Measurements from ENCODE around the gene ZNF638. TPM values are rescaled to one million over a fixed set of nuclear protein-coding genes. Genes with fewer than 3 reads are reported as not detected.

ZNF638 gene
- total RNA-seq, 4 donors from 2014 or later = 202 to 286 (median 252) TPM

GRCh38 chr2:71463342-71463654 is 131.7 kb downstream of the ZNF638 start:
- WGBS, 2 donors = 78 to 94% methylated on average over 3 to 5 of the region's 7 CpGs
- H3K36me3 ChIP-seq = no peaks in the 10 kb centered on the region
- H3K27me3 ChIP-seq = peaks cover 0 to 29% of the 10 kb centered on the region in 2 donors
- H3K4me3 ChIP-seq = no peak overlapping the region
- TF ChIP-seq POLR2A (IDR thresholded peaks at IDR 0.05) (no peak), EP300 (IDR thresholded peaks at IDR 0.05) (no peak), CTCF (IDR thresholded peaks at IDR 0.05) (no peak)
- H3K27ac ChIP-seq = no peak overlapping the region
- H3K9me3 ChIP-seq = peaks cover 0 to 13% (median 0%) of the 10 kb centered on the region in 4 donors
- DNase-seq (ENCODE audit: low spot score in 2 of 2) = no peak
- H3K4me1 ChIP-seq = peaks cover 0 to 24% (median 8%) of the 10 kb centered on the region in 4 donors

GRCh38 chr2:71464389-71464788 is 132.8 kb downstream of the ZNF638 start:
- H3K27me3 ChIP-seq = peaks cover 0 to 36% of the 10 kb centered on the region in 2 donors
- H3K4me3 ChIP-seq = no peak overlapping the region
- TF ChIP-seq EP300 (IDR thresholded peaks at IDR 0.05) = no peak
- TF ChIP-seq POLR2A (IDR thresholded peaks at IDR 0.05) = no peak
- no peak for TF ChIP-seq CTCF (IDR thresholded peaks at IDR 0.05)
- no peaks in the 10 kb centered on the region for H3K36me3 ChIP-seq
- WGBS, 2 donors = 86 to 87% methylated on average over 6 of the region's 6 CpGs
- peaks cover 0 to 13% (median 0%) of the 10 kb centered on the region in 4 donors for H3K9me3 ChIP-seq
- no peak for DNase-seq (ENCODE audit: low spot score in 2 of 2)
- peaks cover 0 to 23% (median 8%) of the 10 kb centered on the region in 4 donors for H3K4me1 ChIP-seq
- H3K27ac ChIP-seq = no peak overlapping the region

- Histone ChIP-seq H3K4me1 (peaks cover 0 to 23% (median 8%) of the 10 kb centered on the region in 4 donors), H3K27me3 (peaks cover 0 to 39% of the 10 kb centered on the region in 2 donors), H3K27ac (no peak overlapping the region), H3K9me3 (peaks cover 0 to 13% (median 0%) of the 10 kb centered on the region in 4 donors), H3K36me3 (no peaks in the 10 kb centered on the region), H3K4me3 (no peak overlapping the region)
- TF ChIP-seq CTCF (IDR thresholded peaks at IDR 0.05) = no peak
- TF ChIP-seq POLR2A (IDR thresholded peaks at IDR 0.05) = no peak
- TF ChIP-seq EP300 (IDR thresholded peaks at IDR 0.05) = no peak
- WGBS, 2 donors = 50 to 58% methylated on average over 11 of the region's 11 CpGs
- no peak for DNase-seq (ENCODE audit: low spot score in 2 of 2)
These were observed 133.8 kb downstream of the ZNF638 start for GRCh38 chr2:71465356-71465755.

- no peak for TF ChIP-seq EP300 (IDR thresholded peaks at IDR 0.05)
- TF ChIP-seq CTCF (IDR thresholded peaks at IDR 0.05) = no peak
- TF ChIP-seq POLR2A (IDR thresholded peaks at IDR 0.05) = no peak
- WGBS, 2 donors = 11 to 15% methylated on average over 12 to 23 of the region's 23 CpGs
- Histone ChIP-seq H3K4me3 (peak overlapping the region; percentile 35 to 75 (median 69)), H3K36me3 (no peaks in the 10 kb centered on the region), H3K27me3 (peaks cover 0 to 39% of the 10 kb centered on the region in 2 donors), H3K9me3 (peaks cover 0 to 13% (median 0%) of the 10 kb centered on the region in 4 donors), H3K27ac (no peak overlapping the region), H3K4me1 (peaks cover 0 to 23% (median 8%) of the 10 kb centered on the region in 4 donors)
- no peak for DNase-seq (ENCODE audit: low spot score in 2 of 2)
These were observed 134.3 kb downstream of the ZNF638 start for GRCh38 chr2:71465961-71466300.

GRCh38 chr2:71466301-71467179 is 135.0 kb downstream of the ZNF638 start:
- H3K9me3 ChIP-seq = peaks cover 0 to 13% (median 0%) of the 10 kb centered on the region in 4 donors
- TF ChIP-seq EP300 (IDR thresholded peaks at IDR 0.05) = no peak
- no peak for TF ChIP-seq CTCF (IDR thresholded peaks at IDR 0.05)
- no peak for TF ChIP-seq POLR2A (IDR thresholded peaks at IDR 0.05)
- peaks cover 0 to 23% (median 8%) of the 10 kb centered on the region in 4 donors for H3K4me1 ChIP-seq
- H3K27ac ChIP-seq = peak overlapping the region in 1 of 4 donors; percentile 37
- peaks cover 0 to 39% of the 10 kb centered on the region in 2 donors for H3K27me3 ChIP-seq
- 1% methylated on average over 19 to 22 of the region's 78 CpGs for WGBS, 2 donors
- DNase-seq (ENCODE audit: low spot score in 2 of 2) = no peak
- H3K4me3 ChIP-seq = peak overlapping the region; percentile 35 to 75 (median 69)
- H3K36me3 ChIP-seq = no peaks in the 10 kb centered on the region
